Lower leg skin (tissue), 3 donors: ENCODE results near the gene PVALB.

ENCODE experiments used
- CTCF ChIP-seq, 3 donors: fragments of 450-650 bp; IDR thresholded peaks; one replicate each; pipeline ENCODE4 v1.5.1; 2016; ENCODE audit warnings: antibody characterized with exemption in 3 of 3, mild to moderate bottlenecking in 3 of 3, moderate library complexity in 2 of 3
- POLR2A ChIP-seq, 2 donors: fragments of 450-650 bp; IDR thresholded peaks; one replicate each; pipeline ENCODE4 v1.6.1; 2016 to 2017; ENCODE audit warnings: antibody characterized with exemption in 2 of 2, mild to moderate bottlenecking in 1 of 2, moderate library complexity in 1 of 2

GRCh38 chr22:36797911-36798673, 18.7 kb downstream of the PVALB start:
- TF ChIP-seq POLR2A (IDR thresholded peaks at IDR 0.05) (no peak), CTCF (IDR thresholded peaks at IDR 0.05) (no peak)
